ENCODE measurements around the gene ZC3HAV1.

DNA sequence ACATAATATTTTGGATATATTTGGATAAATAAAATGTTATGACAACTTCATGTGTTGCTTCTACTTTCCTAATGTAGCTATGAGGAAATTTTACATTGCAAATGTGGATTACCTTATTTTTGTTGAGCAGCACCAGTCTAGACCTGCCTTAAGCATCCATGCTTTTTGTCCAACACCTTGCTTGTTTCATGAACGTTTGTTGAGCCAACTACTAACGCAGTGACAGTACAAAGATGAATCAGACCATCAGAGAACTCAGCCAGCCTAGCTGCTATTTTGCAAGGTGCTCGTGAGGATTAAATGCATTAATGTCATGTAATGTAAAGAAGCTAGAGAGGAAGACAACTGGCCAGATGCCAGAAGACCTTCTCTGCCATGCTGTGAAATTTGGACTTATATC is 72.6 kb downstream of the ZC3HAV1 start:
- TF ChIP-seq POLR2A (IDR thresholded peaks at IDR 0.05; ENCODE audit: low read length): no peak
- TF ChIP-seq GATA1 (IDR thresholded peaks at IDR 0.05; ENCODE audit: low read depth, low read length): no peak
